OCI-LY7 (cell line): Measurements from ENCODE around the gene ORM2. TPM values are rescaled to one million over a fixed set of nuclear protein-coding genes. Genes with fewer than 3 reads are reported as not detected.

Experiments
- BruUV-seq: library from RNA; stranded (reverse); fragments of 400-500 nt; replicated peaks from 2 replicates; lab custom pipeline; 2021; lab: Mats Ljungman, UMichigan
- CTCF ChIA-PET: fragments of 300-600 bp; sonication (Branson Sonifier 250); formaldehyde crosslinking; loops from one replicate; lab custom pipeline; 2022; ENCODE audit warnings: antibody characterized with exemption; ENCODE audit not compliant: unreplicated experiment; lab: Charles Lee
- POLR2A ChIA-PET: fragments of 300-600 bp; sonication (Branson Sonifier 250); formaldehyde crosslinking; loops from one replicate; lab custom pipeline; 2022; ENCODE audit warnings: antibody characterized with exemption; lab: Charles Lee
- DNase-seq: peaks from one replicate; pipeline ENCODE4 v3.0.0-alpha.2; 2015; ENCODE audit warnings: low spot score
- H2AFZ ChIP-seq: fragments of 200-600 bp; sonication (generic), shearing (Covaris generic); 2 replicates; pipeline ENCODE4 v1.6.1; 2014; ENCODE audit warnings: mild to moderate bottlenecking, antibody characterized with exemption, low read length, moderate library complexity
- H3K27ac ChIP-seq: fragments of 200-600 bp; sonication (generic); 2 replicates; pipeline ENCODE4 v1.5.1; 2014; ENCODE audit warnings: mixed run types, low read depth, mild to moderate bottlenecking, moderate library complexity, low read length, inconsistent platforms; ENCODE audit not compliant: poor library complexity, severe bottlenecking
- H3K36me3 ChIP-seq: fragments of 200-600 bp; sonication (generic); 2 replicates; pipeline ENCODE4 v1.6.1; 2014; ENCODE audit warnings: mild to moderate bottlenecking, antibody characterized with exemption, low read length, moderate library complexity, mixed read lengths; ENCODE audit not compliant: insufficient read depth
- H3K4me1 ChIP-seq: fragments of 200-600 bp; sonication (generic); 2 replicates; pipeline ENCODE4 v1.5.1; 2014; ENCODE audit warnings: mild to moderate bottlenecking, low read length; ENCODE audit not compliant: insufficient read depth, poor library complexity, severe bottlenecking
- H3K4me2 ChIP-seq: fragments of 200-600 bp; sonication (generic); 2 replicates; pipeline ENCODE4 v1.6.1; 2014; ENCODE audit warnings: mild to moderate bottlenecking, low read length
- H3K4me3 ChIP-seq: fragments of 200-600 bp; sonication (generic); 2 replicates; pipeline ENCODE4 v1.5.1; 2014; ENCODE audit warnings: mild to moderate bottlenecking, low read depth, low read length; ENCODE audit not compliant: poor library complexity, severe bottlenecking
- H3K79me2 ChIP-seq: fragments of 200-600 bp; sonication (generic); 2 replicates; pipeline ENCODE4 v1.6.1; 2016; ENCODE audit warnings: low read depth, mild to moderate bottlenecking, low read length, moderate library complexity, mixed read lengths; ENCODE audit not compliant: insufficient read depth
- H3K9me2 ChIP-seq: fragments of 200-600 bp; sonication (generic); 2 replicates; pipeline ENCODE4 v1.6.1; 2016; ENCODE audit warnings: mild to moderate bottlenecking, low read length, mixed read lengths; ENCODE audit not compliant: insufficient read depth
- H3K9me3 ChIP-seq: fragments of 200-600 bp; sonication (generic); 2 replicates; pipeline ENCODE4 v1.6.1; 2014; ENCODE audit warnings: mild to moderate bottlenecking, mixed run types, low read length, mixed read lengths
- H4K20me1 ChIP-seq: fragments of 200-600 bp; sonication (generic); 2 replicates; pipeline ENCODE4 v1.6.1; 2014; ENCODE audit warnings: mild to moderate bottlenecking, antibody characterized with exemption, low read length, moderate library complexity, mixed read lengths; ENCODE audit not compliant: insufficient read depth
- CTCF ChIP-seq: fragments of 200-600 bp; sonication (generic); conservative IDR thresholded peaks from 2 replicates; pipeline ENCODE4 v1.5.1; 2014; ENCODE audit warnings: mild to moderate bottlenecking, antibody characterized with exemption, low read length, moderate library complexity, mixed read lengths
- EZH2phosphoT487 ChIP-seq: fragments of 200-600 bp; sonication (generic); IDR thresholded peaks from 2 replicates; pipeline ENCODE4 v1.6.1; 2018; ENCODE audit warnings: low read depth, borderline replicate concordance, mild to moderate bottlenecking, mixed run types, antibody characterized with exemption, low read length, moderate library complexity, mixed read lengths
- intact Hi-C: fragments of 100-400 bp; cut with micrococcal nuclease; formaldehyde crosslinking; loops from one replicate; pipeline ENCODE4 v1.10.0; 2022; ENCODE audit not compliant: unreplicated experiment
- total RNA-seq, 2 experiments: library from RNA; depleted of rRNA in 1 of 2; stranded (reverse); fragments of >200 nt in 1 of 2; shearing (Covaris generic) in 1 of 2; gene quantifications; 2 replicates each; pipeline ENCODE4 v1.2.3, GENCODE V29; 2014 to 2022

Gene ORM2
- total RNA-seq, 2 experiments from 2014 or later: not detected

GRCh38 chr9:114288193-114289091 is 41.2 kb upstream of the ORM2 start:
- no peak overlapping the region for H3K4me2 ChIP-seq
- H3K79me2 ChIP-seq: no peaks in the 10 kb centered on the region
- no peak overlapping the region for H2AFZ ChIP-seq
- no peaks in the 10 kb centered on the region for H4K20me1 ChIP-seq
- no peak overlapping the region for H3K27ac ChIP-seq
- H3K4me3 ChIP-seq: no peak overlapping the region
- no peaks in the 10 kb centered on the region for H3K9me2 ChIP-seq
- no peaks in the 10 kb centered on the region for H3K9me3 ChIP-seq
- H3K4me1 ChIP-seq: no peaks in the 10 kb centered on the region
- BruUV-seq: no TSS peak
- ChIA-PET CTCF (no interaction called here), POLR2A (no interaction called here)
- intact Hi-C loops: no loop called here
- H3K36me3 ChIP-seq: no peaks in the 10 kb centered on the region
- no peak for DNase-seq
- TF ChIP-seq CTCF: no peak
- TF ChIP-seq EZH2phosphoT487: no peak

GRCh38 chr9:114289106-114289505 is 40.6 kb upstream of the ORM2 start:
- no peak overlapping the region for H2AFZ ChIP-seq
- no peaks in the 10 kb centered on the region for H3K79me2 ChIP-seq
- intact Hi-C loops: no loop called here
- ChIA-PET CTCF (no interaction called here), POLR2A (no interaction called here)
- no peak overlapping the region for H3K4me3 ChIP-seq
- no peaks in the 10 kb centered on the region for H3K9me2 ChIP-seq
- H3K36me3 ChIP-seq: no peaks in the 10 kb centered on the region
- H3K9me3 ChIP-seq: no peaks in the 10 kb centered on the region
- H3K27ac ChIP-seq: no peak overlapping the region
- no peak overlapping the region for H3K4me2 ChIP-seq
- no TSS peak for BruUV-seq
- H4K20me1 ChIP-seq: no peaks in the 10 kb centered on the region
- no peaks in the 10 kb centered on the region for H3K4me1 ChIP-seq
- DNase-seq: no peak
- no peak for TF ChIP-seq CTCF
- TF ChIP-seq EZH2phosphoT487: no peak
